Measurements from ENCODE around the gene WDR17.

- TF ChIP-seq BHLHE40 (IDR thresholded peaks at IDR 0.05; ENCODE audit: borderline replicate concordance), result no peak
- TF ChIP-seq FOXM1 (IDR thresholded peaks at IDR 0.05; ENCODE audit: borderline replicate concordance), result no peak
- no peak for TF ChIP-seq L3MBTL2 (conservative IDR thresholded peaks at IDR 0.05)
- TF ChIP-seq NFRKB (IDR thresholded peaks at IDR 0.05), result no peak
- TF ChIP-seq FOXA1 (IDR thresholded peaks at IDR 0.05), result no peak
- TF ChIP-seq ELF4 (IDR thresholded peaks at IDR 0.05), result no peak
- no peak for TF ChIP-seq SP1 (IDR thresholded peaks at IDR 0.05)
- no peak for TF ChIP-seq HDGF (IDR thresholded peaks at IDR 0.05; ENCODE audit: borderline replicate concordance)
- no peak for TF ChIP-seq TARDBP (IDR thresholded peaks at IDR 0.05)
- no peak for TF ChIP-seq PKNOX1 (IDR thresholded peaks at IDR 0.05)
- no peak for TF ChIP-seq FOXK2 (IDR thresholded peaks at IDR 0.05)
- no peak for TF ChIP-seq LEF1 (IDR thresholded peaks at IDR 0.05; ENCODE audit: borderline replicate concordance)
- no peak for TF ChIP-seq ZNF384 (IDR thresholded peaks at IDR 0.05)
- no peak for TF ChIP-seq SUZ12 (IDR thresholded peaks at IDR 0.05)
Observed at GRCh38 chr4:176186067-176186466, 120.4 kb downstream of the WDR17 start.

Measured in HEK293T (cell line).